Esophagus squamous epithelium (tissue), 5 donors: ENCODE data around the gene CACNA1B. TPM values are rescaled to one million over a fixed set of nuclear protein-coding genes. Genes with fewer than 3 reads are reported as not detected.
"Not testable (repeated sequence)": the region's sequence is repeated elsewhere in the genome, so short reads cannot be mapped to it uniquely, and the experiment has no call there.

Experiments used
- DNase-seq: peaks from one replicate; lab custom pipeline; 2025; lab: John Stamatoyannopoulos, UW
- H3K27ac ChIP-seq, 4 donors: fragments of 200-600 bp; sonication (generic); one replicate each; pipeline ENCODE4 v1.5.1; 2016 to 2019; ENCODE audit warnings: mild to moderate bottlenecking in 1 of 4
- H3K27me3 ChIP-seq, 4 donors: fragments of 200-600 bp; sonication (generic); 1 replicate in 3 of 4; 2 replicates in 1 of 4; pipeline versions ENCODE4 v1.5.1 to v1.6.0; 2017 to 2021; ENCODE audit warnings: antibody characterized with exemption in 1 of 4
- H3K36me3 ChIP-seq, 3 donors: fragments of 200-600 bp; sonication (generic); one replicate each; pipeline ENCODE4 v1.5.1; 2016 to 2019
- H3K4me1 ChIP-seq, 3 donors: fragments of 200-600 bp; sonication (generic); one replicate each; pipeline ENCODE4 v1.5.1; 2017 to 2019
- H3K4me3 ChIP-seq, 4 donors: fragments of 200-600 bp; sonication (generic); 1 replicate in 3 of 4; 2 replicates in 1 of 4; pipeline ENCODE4 v1.5.1; 2016 to 2019; ENCODE audit warnings: mild to moderate bottlenecking in 2 of 4, moderate library complexity in 1 of 4
- H3K9me3 ChIP-seq, 3 donors: fragments of 200-600 bp; sonication (generic); one replicate each; pipeline ENCODE4 v1.5.1; 2016 to 2019
- POLR2A ChIP-seq, 4 donors: fragments of 450-650 bp; IDR thresholded peaks; one replicate each; pipeline ENCODE4 v1.6.1; 2017; ENCODE audit warnings: antibody characterized with exemption in 4 of 4, mild to moderate bottlenecking in 4 of 4, moderate library complexity in 3 of 4
- WGBS, 2 donors: methylation state at CpG; one replicate each; pipeline ENCODE4 v1.1.5; 2018; 5-methylcytosine and 5-hydroxymethylcytosine counted together
- intact Hi-C: fragments of 100-400 bp; cut with DNase I; formaldehyde crosslinking; loops from one replicate; pipeline ENCODE4 v1.15.0; 2022
- total RNA-seq, 4 donors: library from RNA; depleted of rRNA; stranded (reverse); fragments of >200 nt; gene quantifications; one replicate each; pipeline ENCODE4 v1.1.0, GENCODE V29; 2016
- TF ChIP-seq, protein P1 (sequence below), 6 experiments: fragments of 450-650 bp in 4 of 6; fragments of 200-600 bp in 2 of 6; sonication (generic) in 2 of 6; IDR thresholded peaks; one replicate each; pipeline ENCODE4 v1.5.1; 2016 to 2019; ENCODE audit warnings: antibody characterized with exemption in 6 of 6, mild to moderate bottlenecking in 4 of 6, moderate library complexity in 4 of 6
- donor health status: DM: yes; HTN: yes; CAD: no.

The CACNA1B gene
- total RNA-seq, 4 donors from 2014 or later, result not detected

GRCh38 chr9:138015021-138015829, 137.6 kb downstream of the CACNA1B start:
- no peak overlapping the region for H3K27ac ChIP-seq
- H3K36me3 ChIP-seq, result no peaks in the 10 kb centered on the region
- intact Hi-C loops, result no loop called here
- H3K4me3 ChIP-seq, result no peak overlapping the region
- WGBS, 2 donors, result 80% methylated on average over 3 of the region's 25 CpGs; no CpG with 5 or more reads in 1 of the 2 donors
- TF ChIP-seq POLR2A (IDR thresholded peaks at IDR 0.05), result no peak
- H3K27me3 ChIP-seq, result peaks cover 0 to 18% (median 0%) of the 10 kb centered on the region in 4 donors
- H3K9me3 ChIP-seq, result no peaks in the 10 kb centered on the region
- no peak for DNase-seq
- H3K4me1 ChIP-seq, result no peaks in the 10 kb centered on the region

- Histone ChIP-seq H3K9me3 (no peaks in the 10 kb centered on the region), H3K4me3 (no peak overlapping the region), H3K27me3 (peaks cover 0 to 17% (median 0%) of the 10 kb centered on the region in 4 donors), H3K27ac (no peak overlapping the region), H3K36me3 (no peaks in the 10 kb centered on the region), H3K4me1 (no peaks in the 10 kb centered on the region)
- 82% methylated on average over 13 of the region's 33 CpGs for WGBS, 2 donors
- no peak for TF ChIP-seq POLR2A (IDR thresholded peaks at IDR 0.05)
- TF ChIP-seq, protein P1, sequence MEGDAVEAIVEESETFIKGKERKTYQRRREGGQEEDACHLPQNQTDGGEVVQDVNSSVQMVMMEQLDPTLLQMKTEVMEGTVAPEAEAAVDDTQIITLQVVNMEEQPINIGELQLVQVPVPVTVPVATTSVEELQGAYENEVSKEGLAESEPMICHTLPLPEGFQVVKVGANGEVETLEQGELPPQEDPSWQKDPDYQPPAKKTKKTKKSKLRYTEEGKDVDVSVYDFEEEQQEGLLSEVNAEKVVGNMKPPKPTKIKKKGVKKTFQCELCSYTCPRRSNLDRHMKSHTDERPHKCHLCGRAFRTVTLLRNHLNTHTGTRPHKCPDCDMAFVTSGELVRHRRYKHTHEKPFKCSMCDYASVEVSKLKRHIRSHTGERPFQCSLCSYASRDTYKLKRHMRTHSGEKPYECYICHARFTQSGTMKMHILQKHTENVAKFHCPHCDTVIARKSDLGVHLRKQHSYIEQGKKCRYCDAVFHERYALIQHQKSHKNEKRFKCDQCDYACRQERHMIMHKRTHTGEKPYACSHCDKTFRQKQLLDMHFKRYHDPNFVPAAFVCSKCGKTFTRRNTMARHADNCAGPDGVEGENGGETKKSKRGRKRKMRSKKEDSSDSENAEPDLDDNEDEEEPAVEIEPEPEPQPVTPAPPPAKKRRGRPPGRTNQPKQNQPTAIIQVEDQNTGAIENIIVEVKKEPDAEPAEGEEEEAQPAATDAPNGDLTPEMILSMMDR (IDR thresholded peaks at IDR 0.05), result no peak
- intact Hi-C loops, result no loop called here
- no peak for DNase-seq
Observed at GRCh38 chr9:138016406-138017187, 139.0 kb downstream of the CACNA1B start.

- no peak for TF ChIP-seq POLR2A (IDR thresholded peaks at IDR 0.05)
- TF ChIP-seq, protein P1 (IDR thresholded peaks at IDR 0.05), result no peak
- no peak overlapping the region for H3K4me3 ChIP-seq
- no peaks in the 10 kb centered on the region for H3K36me3 ChIP-seq
- H3K9me3 ChIP-seq, result no peaks in the 10 kb centered on the region
- intact Hi-C loops, result no loop called here
- DNase-seq, result no peak
- WGBS, 2 donors, result 83 to 90% methylated on average over 9 to 13 of the region's 13 CpGs
- H3K4me1 ChIP-seq, result peaks cover 0 to 3% (median under 1%) of the 10 kb centered on the region in 3 donors
- H3K27me3 ChIP-seq, result peaks cover 0 to 22% (median 3%) of the 10 kb centered on the region in 4 donors
- no peak overlapping the region for H3K27ac ChIP-seq
Observed at GRCh38 chr9:138017200-138017599, 139.6 kb downstream of the CACNA1B start.

DNA sequence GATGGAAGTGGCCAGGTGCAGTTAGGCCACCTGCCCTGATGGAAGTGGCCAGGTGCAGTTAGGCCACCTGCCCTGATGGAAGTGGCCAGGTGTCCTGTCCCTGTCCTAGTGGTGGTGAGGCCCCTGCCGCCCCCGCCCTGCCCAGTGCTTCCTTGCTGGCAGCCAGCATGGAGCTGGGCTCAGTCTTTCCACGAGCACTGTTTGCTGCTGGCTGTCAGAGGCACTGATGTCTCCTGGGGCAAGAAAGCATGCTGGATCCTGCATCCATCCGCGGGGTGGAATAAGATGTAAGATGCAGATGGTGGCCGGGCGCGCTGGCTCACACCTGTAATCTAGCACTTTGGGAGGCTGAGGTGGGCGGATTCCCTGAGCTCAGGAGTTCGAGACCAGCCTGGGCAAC, 141.9 kb downstream of the CACNA1B start:
- peaks cover 0 to 45% (median 12%) of the 10 kb centered on the region in 4 donors for H3K27me3 ChIP-seq
- H3K4me3 ChIP-seq, H3K36me3 ChIP-seq, H3K9me3 ChIP-seq, intact Hi-C loops, H3K27ac ChIP-seq, DNase-seq: not testable (repeated sequence)
- H3K4me1 ChIP-seq, result peaks cover 0 to 18% (median 13%) of the 10 kb centered on the region in 3 donors
- 86% methylated on average over 2 of the region's 10 CpGs; no CpG with 5 or more reads in 1 of the 2 donors for WGBS, 2 donors

DNA sequence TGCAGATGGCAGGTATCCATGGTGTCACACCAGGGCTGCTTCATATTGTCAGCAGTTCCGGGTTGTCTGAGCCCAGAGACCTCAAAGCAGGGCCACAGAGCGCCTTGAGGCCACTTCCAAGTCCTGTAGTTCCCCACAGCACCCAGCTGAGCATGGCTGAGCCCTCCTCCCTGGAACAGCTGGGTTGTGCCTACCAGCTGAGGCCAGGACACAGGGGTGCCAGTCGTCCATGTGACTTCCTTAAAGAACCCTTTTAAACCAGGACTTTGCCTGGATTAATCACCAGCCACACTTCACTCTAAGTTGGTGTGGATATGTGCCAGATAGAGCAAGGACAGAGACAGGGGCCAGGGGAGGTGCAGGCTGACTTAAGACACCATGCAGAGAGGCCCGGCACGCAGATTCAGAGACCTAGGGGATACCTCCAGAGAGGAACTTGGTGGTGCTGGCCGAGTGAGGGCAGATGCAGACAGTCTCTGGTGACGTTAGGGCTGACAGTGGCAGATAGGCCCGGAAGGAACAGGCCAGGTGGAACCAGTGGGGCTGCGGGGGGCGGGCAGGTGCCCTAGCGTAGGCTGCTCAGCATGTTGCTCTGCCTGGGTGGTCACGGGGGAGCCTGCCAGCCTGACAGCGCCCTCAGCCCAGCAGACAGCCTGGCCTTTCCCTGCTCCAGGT, 142.7 kb downstream of the CACNA1B start:
- no peaks in the 10 kb centered on the region for H3K36me3 ChIP-seq
- TF ChIP-seq, protein P1 (IDR thresholded peaks at IDR 0.05), result no peak
- no peak for TF ChIP-seq POLR2A (IDR thresholded peaks at IDR 0.05)
- H3K27ac ChIP-seq, result no peak overlapping the region
- intact Hi-C loops, result no loop called here
- H3K4me1 ChIP-seq, result peaks cover 0 to 18% (median 13%) of the 10 kb centered on the region in 3 donors
- no peaks in the 10 kb centered on the region for H3K9me3 ChIP-seq
- 67 to 82% methylated on average over 8 to 10 of the region's 13 CpGs for WGBS, 2 donors
- DNase-seq, result no peak
- H3K4me3 ChIP-seq, result no peak overlapping the region
- peaks cover 0 to 52% (median 12%) of the 10 kb centered on the region in 4 donors for H3K27me3 ChIP-seq
